Sigmoid colon (tissue), 4 donors: ENCODE measurements around the gene OIP5.

Experiments
- CTCF ChIP-seq, 4 experiments: fragments of 450-650 bp in 3 of 4; fragments of 200-600 bp in 1 of 4; IDR thresholded peaks; one replicate each; pipeline ENCODE4 v1.5.1; 2016 to 2019; ENCODE audit warnings: antibody characterized with exemption in 4 of 4, mild to moderate bottlenecking in 3 of 4, moderate library complexity in 2 of 4
- EP300 ChIP-seq, 4 donors: sonication (generic); formaldehyde crosslinking; IDR thresholded peaks; one replicate each; pipeline ENCODE4 v1.6.1; 2017; ENCODE audit warnings: antibody characterized with exemption in 4 of 4
- POLR2A ChIP-seq, 2 donors: fragments of 450-650 bp; IDR thresholded peaks; one replicate each; pipeline ENCODE4 v1.6.1; 2016; ENCODE audit warnings: antibody characterized with exemption in 2 of 2, mild to moderate bottlenecking in 2 of 2, moderate library complexity in 2 of 2

DNA sequence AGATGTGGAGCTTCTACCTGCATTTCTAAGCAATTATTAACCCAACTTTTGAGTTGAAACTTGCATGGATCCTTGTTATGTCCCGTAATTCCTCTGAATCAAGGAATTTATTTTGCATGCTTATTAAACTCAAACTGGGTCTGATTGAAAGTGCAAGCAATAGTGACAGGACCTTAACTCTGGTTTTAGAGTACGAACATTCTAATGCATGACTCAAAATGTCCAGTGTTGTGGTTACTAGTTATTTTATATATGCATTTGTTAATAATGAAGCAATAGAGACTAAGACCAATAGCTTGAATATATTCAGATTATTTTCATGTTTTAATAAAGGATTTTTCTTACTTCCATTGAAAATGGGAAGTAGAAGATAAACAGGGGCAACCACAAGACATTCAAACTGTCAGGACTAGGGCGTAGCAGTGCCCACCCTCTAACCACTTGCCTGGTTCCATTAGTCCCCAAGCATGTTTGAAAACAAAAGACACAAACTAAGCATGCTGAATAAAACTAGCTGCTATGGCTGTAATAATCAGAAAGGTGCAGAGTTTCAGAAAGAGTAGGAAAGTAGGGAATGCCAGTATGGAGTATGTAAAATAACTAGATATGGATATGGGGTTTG, 28.1 kb downstream of the OIP5 start:
- no peak for TF ChIP-seq CTCF (IDR thresholded peaks at IDR 0.05)
- no peak for TF ChIP-seq POLR2A (IDR thresholded peaks at IDR 0.05)
- no peak for TF ChIP-seq EP300 (IDR thresholded peaks at IDR 0.05)
